Heart left ventricle (tissue), 13 donors: ENCODE results near the gene PARD3.

Experiments
- POLR2A ChIP-seq, 2 donors: fragments of 450-650 bp; IDR thresholded peaks; one replicate each; pipeline ENCODE4 v1.6.1; 2017; ENCODE audit warnings: antibody characterized with exemption in 2 of 2, mild to moderate bottlenecking in 2 of 2, moderate library complexity in 2 of 2
- TF ChIP-seq, protein P1 (sequence below), 12 donors: fragments of 200-600 bp; sonication (generic) in 4 of 12; IDR thresholded peaks; one replicate each; pipeline versions ENCODE4 v1.5.0 to v1.8.0; 2018 to 2022; ENCODE audit warnings: antibody characterized with exemption in 12 of 12, mild to moderate bottlenecking in 5 of 12
- donor health status: ischemic (EF 13 %, LVEDD 7.1; RV severe dilation, severe dysfunction).
- donor health status: DM: no; HTN: yes; CAD: no.
- donor health status: DM: no; HTN: no; CAD: no.
- donor health status: ischemic (EF 25% LVEDD 6.9; RV normal size, moderate dysfunction).
- donor health status: ischemic (EF 25% LVEDD 5.7; RV mildly dilated, moderate dysfunction).
- donor health status: ischemic (EF 35%, LVEDD 5.7; RV mildly dilated, moderate dysfunction).
- donor health status: nonischemic (EF 11% LVEDD 7.7; RV severe dilation, severe dysfunction).
- donor health status: DM: yes; HTN: yes; CAD: no.
- donor health status: PGD.
- donor health status: ischemic (EF 29% LVEDD 5.4; RV normal size, mild dysfunction).
- donor health status: nonischemic (EF 23%, LVEDD 6.1; RV moderate dilation, normal function).

DNA sequence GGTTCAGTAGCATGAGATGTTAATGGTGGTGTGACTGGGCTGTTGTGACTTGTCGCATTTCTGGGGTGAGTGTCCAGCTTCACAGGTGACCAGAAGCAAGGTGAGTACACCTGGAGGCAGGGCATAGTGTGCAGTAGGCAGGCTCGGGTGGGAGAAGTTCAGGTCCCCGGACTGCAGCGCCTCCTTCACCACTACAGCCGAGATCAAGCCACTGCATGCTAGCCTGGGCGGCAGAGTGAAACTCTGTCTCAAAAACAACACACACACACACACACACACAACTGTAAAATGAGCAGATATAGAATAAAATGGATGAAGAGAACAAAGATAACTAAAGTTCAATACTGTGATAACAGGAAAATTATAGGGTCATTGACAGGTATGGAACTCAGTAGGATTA, 11.1 kb upstream of the PARD3 start:
- TF ChIP-seq, protein P1, sequence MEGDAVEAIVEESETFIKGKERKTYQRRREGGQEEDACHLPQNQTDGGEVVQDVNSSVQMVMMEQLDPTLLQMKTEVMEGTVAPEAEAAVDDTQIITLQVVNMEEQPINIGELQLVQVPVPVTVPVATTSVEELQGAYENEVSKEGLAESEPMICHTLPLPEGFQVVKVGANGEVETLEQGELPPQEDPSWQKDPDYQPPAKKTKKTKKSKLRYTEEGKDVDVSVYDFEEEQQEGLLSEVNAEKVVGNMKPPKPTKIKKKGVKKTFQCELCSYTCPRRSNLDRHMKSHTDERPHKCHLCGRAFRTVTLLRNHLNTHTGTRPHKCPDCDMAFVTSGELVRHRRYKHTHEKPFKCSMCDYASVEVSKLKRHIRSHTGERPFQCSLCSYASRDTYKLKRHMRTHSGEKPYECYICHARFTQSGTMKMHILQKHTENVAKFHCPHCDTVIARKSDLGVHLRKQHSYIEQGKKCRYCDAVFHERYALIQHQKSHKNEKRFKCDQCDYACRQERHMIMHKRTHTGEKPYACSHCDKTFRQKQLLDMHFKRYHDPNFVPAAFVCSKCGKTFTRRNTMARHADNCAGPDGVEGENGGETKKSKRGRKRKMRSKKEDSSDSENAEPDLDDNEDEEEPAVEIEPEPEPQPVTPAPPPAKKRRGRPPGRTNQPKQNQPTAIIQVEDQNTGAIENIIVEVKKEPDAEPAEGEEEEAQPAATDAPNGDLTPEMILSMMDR (IDR thresholded peaks at IDR 0.05), result no peak
- no peak for TF ChIP-seq POLR2A (IDR thresholded peaks at IDR 0.05)
